ENCODE data around the gene C1QTNF8. TPM values are rescaled to one million over a fixed set of nuclear protein-coding genes. Genes with fewer than 3 reads are reported as not detected.

The C1QTNF8 gene
- total RNA-seq, 1 donor from 2014 or later, result not detected

- H3K4me3 ChIP-seq (ENCODE audit: low read depth, low read length), result no peak overlapping the region
- DNase-seq (ENCODE audit: low read depth) (no peak), FAIRE-seq (no peak)
- no peaks in the 10 kb centered on the region for H3K36me3 ChIP-seq (ENCODE audit: control insufficient read depth, insufficient read depth, low read length)
- TF ChIP-seq, protein P1, sequence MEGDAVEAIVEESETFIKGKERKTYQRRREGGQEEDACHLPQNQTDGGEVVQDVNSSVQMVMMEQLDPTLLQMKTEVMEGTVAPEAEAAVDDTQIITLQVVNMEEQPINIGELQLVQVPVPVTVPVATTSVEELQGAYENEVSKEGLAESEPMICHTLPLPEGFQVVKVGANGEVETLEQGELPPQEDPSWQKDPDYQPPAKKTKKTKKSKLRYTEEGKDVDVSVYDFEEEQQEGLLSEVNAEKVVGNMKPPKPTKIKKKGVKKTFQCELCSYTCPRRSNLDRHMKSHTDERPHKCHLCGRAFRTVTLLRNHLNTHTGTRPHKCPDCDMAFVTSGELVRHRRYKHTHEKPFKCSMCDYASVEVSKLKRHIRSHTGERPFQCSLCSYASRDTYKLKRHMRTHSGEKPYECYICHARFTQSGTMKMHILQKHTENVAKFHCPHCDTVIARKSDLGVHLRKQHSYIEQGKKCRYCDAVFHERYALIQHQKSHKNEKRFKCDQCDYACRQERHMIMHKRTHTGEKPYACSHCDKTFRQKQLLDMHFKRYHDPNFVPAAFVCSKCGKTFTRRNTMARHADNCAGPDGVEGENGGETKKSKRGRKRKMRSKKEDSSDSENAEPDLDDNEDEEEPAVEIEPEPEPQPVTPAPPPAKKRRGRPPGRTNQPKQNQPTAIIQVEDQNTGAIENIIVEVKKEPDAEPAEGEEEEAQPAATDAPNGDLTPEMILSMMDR (IDR thresholded peaks at IDR 0.05; ENCODE audit: insufficient read depth, low read length, severe bottlenecking), result no peak
- no peaks in the 10 kb centered on the region for H3K27me3 ChIP-seq (ENCODE audit: control insufficient read depth, insufficient read depth, low read length)
Observed at GRCh38 chr16:1063728-1064127, 32.3 kb downstream of the C1QTNF8 start.

- DNase-seq (ENCODE audit: low read depth), result no peak
- TF ChIP-seq, protein P1 (IDR thresholded peaks at IDR 0.05; ENCODE audit: insufficient read depth, low read length, severe bottlenecking), result no peak
- Histone ChIP-seq H3K27me3 (ENCODE audit: control insufficient read depth, insufficient read depth, low read length) (no peaks in the 10 kb centered on the region), H3K4me3 (ENCODE audit: low read depth, low read length) (no peak overlapping the region), H3K36me3 (ENCODE audit: control insufficient read depth, insufficient read depth, low read length) (no peaks in the 10 kb centered on the region)
- no peak for FAIRE-seq
Observed at GRCh38 chr16:1062895-1063294, 33.1 kb downstream of the C1QTNF8 start.

DNA sequence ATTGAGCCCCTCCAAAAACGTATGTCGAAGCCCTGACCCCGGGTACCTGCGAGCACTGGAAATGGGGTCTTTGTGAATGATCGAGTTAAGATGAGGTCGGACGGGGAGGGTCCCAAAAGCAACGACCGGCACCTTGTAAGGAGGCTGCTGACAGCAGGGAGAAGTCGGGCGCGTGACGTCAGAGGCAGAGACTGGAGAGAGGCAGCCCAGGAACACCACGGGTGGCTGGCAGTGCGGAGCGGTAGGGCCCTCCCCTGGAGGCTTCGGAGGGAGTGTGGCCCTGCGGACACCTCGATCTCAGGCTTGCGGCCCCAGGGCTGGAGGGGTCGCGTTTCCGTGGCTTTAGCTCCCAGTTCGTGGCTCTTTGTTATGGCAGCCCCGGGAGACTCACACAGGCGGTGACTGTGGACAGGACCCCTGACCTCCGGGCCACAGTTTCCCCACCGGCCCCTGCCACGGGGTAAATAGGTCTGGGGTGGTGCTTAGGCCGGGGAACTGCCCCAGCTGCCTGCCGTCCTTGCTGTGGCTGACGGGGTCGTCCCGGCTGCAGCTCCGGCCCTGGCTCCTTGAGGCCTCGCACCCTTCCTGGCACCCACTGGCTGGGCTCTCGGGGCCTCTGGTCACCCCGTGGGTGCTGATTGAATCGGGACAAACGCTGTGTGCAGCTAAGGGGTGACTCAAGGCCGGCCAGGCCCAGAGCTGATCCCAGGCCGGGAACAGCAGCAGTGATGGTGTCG is 34.1 kb downstream of the C1QTNF8 start:
- Histone ChIP-seq H3K4me3 (ENCODE audit: low read depth, low read length) (no peak overlapping the region), H3K36me3 (ENCODE audit: control insufficient read depth, insufficient read depth, low read length) (no peaks in the 10 kb centered on the region), H3K27me3 (ENCODE audit: control insufficient read depth, insufficient read depth, low read length) (no peaks in the 10 kb centered on the region)
- FAIRE-seq (no peak), DNase-seq (ENCODE audit: low read depth) (no peak)
- TF ChIP-seq, protein P1 (IDR thresholded peaks at IDR 0.05; ENCODE audit: insufficient read depth, low read length, severe bottlenecking), result no peak

- DNase-seq (ENCODE audit: low read depth), result no peak
- Histone ChIP-seq H3K36me3 (ENCODE audit: control insufficient read depth, insufficient read depth, low read length) (no peaks in the 10 kb centered on the region), H3K27me3 (ENCODE audit: control insufficient read depth, insufficient read depth, low read length) (no peaks in the 10 kb centered on the region), H3K4me3 (ENCODE audit: low read depth, low read length) (no peak overlapping the region)
- no peak for FAIRE-seq
- TF ChIP-seq, protein P1 (IDR thresholded peaks at IDR 0.05; ENCODE audit: insufficient read depth, low read length, severe bottlenecking), result no peak
Observed at GRCh38 chr16:1060416-1061340, 35.4 kb downstream of the C1QTNF8 start.

- FAIRE-seq, result no peak
- TF ChIP-seq, protein P1 (IDR thresholded peaks at IDR 0.05; ENCODE audit: insufficient read depth, low read length, severe bottlenecking), result no peak
Observed at GRCh38 chr16:1059310-1059709, 36.7 kb downstream of the C1QTNF8 start.

More at GRCh38 chr16:1059310-1059709, 36.7 kb downstream of the C1QTNF8 start:
- no peak for DNase-seq (ENCODE audit: low read depth)
- H3K27me3 ChIP-seq (ENCODE audit: control insufficient read depth, insufficient read depth, low read length), result no peaks in the 10 kb centered on the region
- H3K36me3 ChIP-seq (ENCODE audit: control insufficient read depth, insufficient read depth, low read length), result no peaks in the 10 kb centered on the region
- no peak overlapping the region for H3K4me3 ChIP-seq (ENCODE audit: low read depth, low read length)
